Caco-2 (cell line): Measurements from ENCODE around the gene UBE3C. TPM values are rescaled to one million over a fixed set of nuclear protein-coding genes. Genes with fewer than 3 reads are reported as not detected.
A peak's percentile ranks its signal among the peaks of the same experiment; 100 is the strongest.

Source experiments
- BruUV-seq: library from RNA; stranded (reverse); fragments of 400-500 nt; replicated peaks from 2 replicates; lab custom pipeline; 2021; lab: Mats Ljungman, UMichigan
- CTCF ChIA-PET: fragments of 300-600 bp; sonication (Branson Sonifier 250); formaldehyde crosslinking; loops from one replicate; lab custom pipeline; 2022; ENCODE audit warnings: antibody characterized with exemption; lab: Charles Lee
- POLR2A ChIA-PET: fragments of 300-600 bp; sonication (Branson Sonifier 250); formaldehyde crosslinking; loops from one replicate; lab custom pipeline; 2022; ENCODE audit warnings: antibody characterized with exemption; lab: Charles Lee
- DNase-seq, 2 experiments: peaks; one replicate each; pipeline versions ENCODE4 v3.0.0 to v3.0.0-alpha.2; 2020 to 2022
- H3K27me3 ChIP-seq: replicated peaks from 2 replicates; pipeline ENCODE4 v1.6.0; 2011; ENCODE audit warnings: low read length; ENCODE audit not compliant: control insufficient read depth, insufficient read depth
- H3K36me3 ChIP-seq: 2 replicates; pipeline ENCODE4 v1.5.1; 2011; ENCODE audit warnings: low read length; ENCODE audit not compliant: control insufficient read depth, insufficient read depth
- H3K4me1 ChIP-seq: fragments of 250-450 bp; sonication (Bioruptor Pico); 2 replicates; pipeline ENCODE4 v1.5.1; 2020; ENCODE audit warnings: mild to moderate bottlenecking
- H3K4me3 ChIP-seq: 2 replicates; pipeline ENCODE4 v1.5.1; 2011; ENCODE audit warnings: low read depth, mild to moderate bottlenecking, control low read depth, low read length
- H3K9me3 ChIP-seq: fragments of 250-450 bp; sonication (Bioruptor Pico); 2 replicates; pipeline ENCODE4 v1.5.1; 2020; ENCODE audit warnings: mild to moderate bottlenecking, moderate library complexity
- H3K27ac Mint-ChIP-seq: one replicate; pipeline ENCODE4 v1.8.0; 2022; ENCODE audit warnings: mixed read lengths; ENCODE audit not compliant: unreplicated experiment
- H3K27me3 Mint-ChIP-seq: one replicate; pipeline ENCODE4 v1.8.0; 2022; ENCODE audit warnings: mixed read lengths; ENCODE audit not compliant: insufficient read depth, unreplicated experiment
- H3K36me3 Mint-ChIP-seq: one replicate; pipeline ENCODE4 v1.8.0; 2022; ENCODE audit warnings: mild to moderate bottlenecking, mixed read lengths; ENCODE audit not compliant: insufficient read depth, unreplicated experiment
- H3K4me1 Mint-ChIP-seq: one replicate; pipeline ENCODE4 v1.8.0; 2022; ENCODE audit warnings: low read depth, mixed read lengths; ENCODE audit not compliant: unreplicated experiment
- H3K4me3 Mint-ChIP-seq: one replicate; pipeline ENCODE4 v1.8.0; 2022; ENCODE audit warnings: mild to moderate bottlenecking, moderate library complexity, mixed read lengths; ENCODE audit not compliant: unreplicated experiment
- H3K9me3 Mint-ChIP-seq: one replicate; pipeline ENCODE4 v1.8.0; 2022; ENCODE audit warnings: mixed read lengths; ENCODE audit not compliant: unreplicated experiment
- CTCF ChIP-seq, 2 experiments: fragments of 200-600 bp in 1 of 2; IDR thresholded peaks; 1 replicate in 1 of 2; 2 replicates in 1 of 2; pipeline versions ENCODE4 v1.5.1 to v1.8.0; 2011 to 2022; ENCODE audit warnings: antibody characterized with exemption in 1 of 2, control low read depth in 1 of 2, inconsistent platforms in 1 of 2, low read depth in 1 of 2, low read length in 1 of 2, mild to moderate bottlenecking in 1 of 2, moderate library complexity in 1 of 2; ENCODE audit not compliant: insufficient read depth in 1 of 2, severe bottlenecking in 1 of 2, unreplicated experiment in 1 of 2
- intact Hi-C: fragments of 100-400 bp; cut with micrococcal nuclease; formaldehyde crosslinking; loops from one replicate; pipeline ENCODE4 v1.10.0; 2022; ENCODE audit not compliant: unreplicated experiment
- total RNA-seq: library from RNA; stranded (reverse); gene quantifications from 2 replicates; pipeline ENCODE4 v1.2.3, GENCODE V29; 2022

Gene UBE3C
- total RNA-seq, 1 experiment from 2014 or later = 76.1 TPM

GRCh38 chr7:157306846-157307838 lies 168.4 kb downstream of the UBE3C start:
- Mint-ChIP-seq H3K4me3 (no peak overlapping the region), H3K4me1 (peaks cover 27% of the 10 kb centered on the region), H3K36me3 (peaks cover 4% of the 10 kb centered on the region), H3K9me3 (no peaks in the 10 kb centered on the region), H3K27ac (no peak overlapping the region), H3K27me3 (no peaks in the 10 kb centered on the region)
- CTCF ChIA-PET = interaction anchor here (0.6 to 1.1 kb wide), 2 partner anchors 33 to 1422 kb away, joined by 3 read pairs; no protein-coding TSS in a partner anchor
- no peak overlapping the region for H3K4me3 ChIP-seq
- peak in 1 of 2 experiments; percentile 64 for DNase-seq
- H3K9me3 ChIP-seq = no peaks in the 10 kb centered on the region
- H3K4me1 ChIP-seq = peaks cover 11% of the 10 kb centered on the region; the same call in 1 of the 2 replicates
- intact Hi-C loops = no loop called here
- TF ChIP-seq CTCF (IDR thresholded peaks at IDR 0.05; ENCODE audit: insufficient read depth in 1 of 2, low read depth in 1 of 2, low read length in 1 of 2, severe bottlenecking in 1 of 2, unreplicated experiment in 1 of 2) = no peak
- H3K36me3 ChIP-seq = no peaks in the 10 kb centered on the region
- POLR2A ChIA-PET = no interaction called here
- BruUV-seq = no TSS peak
- no peaks in the 10 kb centered on the region for H3K27me3 ChIP-seq

- BruUV-seq = no TSS peak
- intact Hi-C loops = loop anchor here (1.0 kb wide), 1 partner anchor 30 kb away; no protein-coding TSS in a partner anchor
- CTCF ChIA-PET = no interaction called here
Observed at GRCh38 chr7:157309988-157310668, 171.4 kb downstream of the UBE3C start.

More at GRCh38 chr7:157309988-157310668, 171.4 kb downstream of the UBE3C start:
- no peaks in the 10 kb centered on the region for H3K27me3 ChIP-seq
- no peak for TF ChIP-seq CTCF (IDR thresholded peaks at IDR 0.05; ENCODE audit: insufficient read depth in 1 of 2, low read depth in 1 of 2, low read length in 1 of 2, severe bottlenecking in 1 of 2, unreplicated experiment in 1 of 2)
- H3K36me3 Mint-ChIP-seq = peaks cover 4% of the 10 kb centered on the region
- peak overlapping the region; percentile 79 for H3K27ac Mint-ChIP-seq
- peaks cover 27% of the 10 kb centered on the region for H3K4me1 Mint-ChIP-seq
- H3K36me3 ChIP-seq = no peaks in the 10 kb centered on the region
- peaks cover 11% of the 10 kb centered on the region; the same call in 1 of the 2 replicates for H3K4me1 ChIP-seq
- H3K4me3 ChIP-seq = no peak overlapping the region
- no peaks in the 10 kb centered on the region for H3K9me3 ChIP-seq
- DNase-seq = no peak
- POLR2A ChIA-PET = no interaction called here
- no peaks in the 10 kb centered on the region for H3K9me3 Mint-ChIP-seq
- H3K27me3 Mint-ChIP-seq = no peaks in the 10 kb centered on the region
- H3K4me3 Mint-ChIP-seq = no peak overlapping the region
